ENCODE measurements around the gene CHST10.

Gene CHST10

DNA sequence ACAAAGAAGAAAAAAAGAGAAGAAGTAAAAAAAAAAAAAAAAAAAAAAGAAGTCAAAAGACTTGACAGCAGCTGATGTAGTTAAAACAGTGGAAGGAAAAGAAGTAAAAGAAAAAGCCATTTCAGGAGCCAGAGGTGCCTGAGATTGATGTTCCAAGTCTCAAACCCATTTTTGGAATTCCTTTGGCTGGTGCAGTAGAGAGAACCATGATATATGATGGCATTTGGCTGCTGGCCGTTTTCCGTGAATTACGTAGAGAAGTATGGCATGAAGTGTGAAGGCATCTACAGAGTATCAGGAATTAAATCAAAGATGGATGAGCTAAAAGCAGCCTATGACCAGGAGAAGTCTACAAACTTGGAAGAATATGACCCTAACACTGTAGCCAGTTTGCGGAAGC is 7.6 kb upstream of the CHST10 start:
- TF ChIP-seq MYC (IDR thresholded peaks at IDR 0.05; ENCODE audit: low read depth, low read length) = no peak
- TF ChIP-seq, protein P1, sequence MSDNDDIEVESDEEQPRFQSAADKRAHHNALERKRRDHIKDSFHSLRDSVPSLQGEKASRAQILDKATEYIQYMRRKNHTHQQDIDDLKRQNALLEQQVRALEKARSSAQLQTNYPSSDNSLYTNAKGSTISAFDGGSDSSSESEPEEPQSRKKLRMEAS (IDR thresholded peaks at IDR 0.05; ENCODE audit: low read depth, low read length) = no peak
- TF ChIP-seq, protein P2, sequence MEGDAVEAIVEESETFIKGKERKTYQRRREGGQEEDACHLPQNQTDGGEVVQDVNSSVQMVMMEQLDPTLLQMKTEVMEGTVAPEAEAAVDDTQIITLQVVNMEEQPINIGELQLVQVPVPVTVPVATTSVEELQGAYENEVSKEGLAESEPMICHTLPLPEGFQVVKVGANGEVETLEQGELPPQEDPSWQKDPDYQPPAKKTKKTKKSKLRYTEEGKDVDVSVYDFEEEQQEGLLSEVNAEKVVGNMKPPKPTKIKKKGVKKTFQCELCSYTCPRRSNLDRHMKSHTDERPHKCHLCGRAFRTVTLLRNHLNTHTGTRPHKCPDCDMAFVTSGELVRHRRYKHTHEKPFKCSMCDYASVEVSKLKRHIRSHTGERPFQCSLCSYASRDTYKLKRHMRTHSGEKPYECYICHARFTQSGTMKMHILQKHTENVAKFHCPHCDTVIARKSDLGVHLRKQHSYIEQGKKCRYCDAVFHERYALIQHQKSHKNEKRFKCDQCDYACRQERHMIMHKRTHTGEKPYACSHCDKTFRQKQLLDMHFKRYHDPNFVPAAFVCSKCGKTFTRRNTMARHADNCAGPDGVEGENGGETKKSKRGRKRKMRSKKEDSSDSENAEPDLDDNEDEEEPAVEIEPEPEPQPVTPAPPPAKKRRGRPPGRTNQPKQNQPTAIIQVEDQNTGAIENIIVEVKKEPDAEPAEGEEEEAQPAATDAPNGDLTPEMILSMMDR (IDR thresholded peaks at IDR 0.05; ENCODE audit: low read depth, low read length) = no peak
- TF ChIP-seq POLR2A (IDR thresholded peaks at IDR 0.05; ENCODE audit: extremely low read depth, insufficient read length) = no peak
- no peak overlapping the region for H3K4me3 ChIP-seq (ENCODE audit: low read depth, low read length)
- no peak for DNase-seq (ENCODE audit: low read depth)

DNA sequence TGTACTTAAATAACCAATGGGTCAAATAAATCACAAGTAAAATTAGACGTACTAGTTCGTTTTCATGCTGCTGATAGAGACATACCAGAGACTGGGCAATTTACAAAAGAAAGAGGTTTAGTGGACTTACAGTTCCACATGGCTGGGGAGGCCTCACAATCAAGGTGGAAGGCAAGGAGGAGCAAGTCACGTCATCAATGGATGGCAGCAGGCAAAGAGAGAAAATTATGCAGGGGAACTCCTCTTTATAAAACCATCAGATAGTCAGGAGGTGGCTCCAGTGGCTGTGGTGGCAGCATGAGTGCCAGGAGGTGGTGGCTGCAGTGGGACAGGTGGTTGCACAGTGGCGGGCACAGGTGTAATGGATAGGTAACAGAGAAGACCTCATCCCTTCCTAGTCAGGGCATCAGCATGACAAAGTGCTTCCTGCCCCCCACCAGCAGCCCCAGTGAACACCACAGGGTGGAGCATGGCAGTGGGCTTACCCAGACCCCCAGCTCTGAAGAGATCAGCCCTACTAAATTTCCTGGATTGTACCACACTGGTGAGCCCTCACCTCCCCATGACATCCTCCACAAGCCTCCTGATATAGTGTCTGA is 6.9 kb upstream of the CHST10 start:
- DNase-seq (ENCODE audit: low read depth) = no peak
- TF ChIP-seq MYC (IDR thresholded peaks at IDR 0.05; ENCODE audit: low read depth, low read length) = no peak
- TF ChIP-seq, protein P1 (IDR thresholded peaks at IDR 0.05; ENCODE audit: low read depth, low read length) = no peak
- TF ChIP-seq, protein P2 (IDR thresholded peaks at IDR 0.05; ENCODE audit: low read depth, low read length) = no peak
- no peak for TF ChIP-seq POLR2A (IDR thresholded peaks at IDR 0.05; ENCODE audit: extremely low read depth, insufficient read length)
- H3K4me3 ChIP-seq (ENCODE audit: low read depth, low read length) = no peak overlapping the region

DNA sequence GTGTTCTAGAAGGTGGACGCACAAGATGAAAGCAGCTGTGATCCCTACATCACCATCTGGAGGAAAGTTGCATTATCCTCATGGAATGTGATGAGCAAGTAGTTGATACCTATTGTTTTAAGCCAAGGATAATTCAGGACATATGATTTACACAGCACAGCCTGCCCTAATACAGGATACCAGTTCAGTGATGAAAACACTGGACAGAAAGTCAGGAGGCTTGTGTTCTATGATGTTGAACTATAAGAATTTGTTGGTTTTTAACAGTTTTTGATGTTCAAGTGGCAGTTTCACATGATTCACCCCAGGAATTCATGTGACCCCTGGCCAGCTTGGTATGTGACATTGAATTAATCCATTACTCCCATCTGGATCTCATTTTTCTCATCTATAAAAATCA is 6.2 kb upstream of the CHST10 start:
- DNase-seq (ENCODE audit: low read depth) = no peak
- no peak overlapping the region for H3K4me3 ChIP-seq (ENCODE audit: low read depth, low read length)
- no peak for TF ChIP-seq POLR2A (IDR thresholded peaks at IDR 0.05; ENCODE audit: extremely low read depth, insufficient read length)
- no peak for TF ChIP-seq MYC (IDR thresholded peaks at IDR 0.05; ENCODE audit: low read depth, low read length)
- TF ChIP-seq, protein P1 (IDR thresholded peaks at IDR 0.05; ENCODE audit: low read depth, low read length) = no peak
- TF ChIP-seq, protein P2 (IDR thresholded peaks at IDR 0.05; ENCODE audit: low read depth, low read length) = no peak

DNA sequence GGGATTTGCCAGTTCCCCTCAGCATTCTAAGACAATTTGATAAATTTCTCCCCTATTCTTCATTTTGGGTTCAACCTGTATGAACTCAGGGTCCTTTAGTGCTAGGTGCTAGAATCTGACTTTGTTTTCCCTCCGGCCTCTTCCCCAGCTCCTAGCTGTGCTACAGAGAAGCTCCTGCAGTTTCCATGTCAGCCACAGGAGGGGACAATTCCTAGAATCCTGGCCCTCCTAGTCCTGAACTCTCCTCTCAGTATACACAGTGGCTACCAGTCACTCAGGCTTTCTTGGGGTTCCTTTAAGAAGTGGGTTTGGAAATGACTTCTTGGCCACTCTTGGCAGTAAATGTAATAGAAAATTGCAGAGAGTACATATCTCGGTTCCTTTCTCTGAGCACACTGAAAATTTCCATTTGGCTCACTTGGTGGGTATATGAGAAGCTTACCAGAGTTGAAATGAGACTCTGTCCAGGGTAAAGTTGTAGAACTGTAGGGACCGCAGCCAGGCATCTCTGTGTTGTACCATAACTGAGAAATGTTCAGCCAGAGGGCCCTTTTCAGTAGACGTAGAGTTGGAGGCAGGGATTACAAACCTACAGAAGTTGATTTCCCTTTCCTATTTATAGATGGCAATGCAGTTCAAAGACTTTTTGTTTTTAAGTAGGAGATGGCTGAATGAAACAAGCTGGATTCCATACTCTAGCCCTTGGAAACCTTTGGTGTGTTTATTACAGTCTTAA is 5.0 kb upstream of the CHST10 start:
- TF ChIP-seq MYC (IDR thresholded peaks at IDR 0.05; ENCODE audit: low read depth, low read length) (no peak), POLR2A (IDR thresholded peaks at IDR 0.05; ENCODE audit: extremely low read depth, insufficient read length) (no peak)
- TF ChIP-seq, protein P2 (IDR thresholded peaks at IDR 0.05; ENCODE audit: low read depth, low read length) = peak; percentile 43
- TF ChIP-seq, protein P1 (IDR thresholded peaks at IDR 0.05; ENCODE audit: low read depth, low read length) = no peak
- DNase-seq (ENCODE audit: low read depth) = peak; percentile 29
- no peak overlapping the region for H3K4me3 ChIP-seq (ENCODE audit: low read depth, low read length)

DNA sequence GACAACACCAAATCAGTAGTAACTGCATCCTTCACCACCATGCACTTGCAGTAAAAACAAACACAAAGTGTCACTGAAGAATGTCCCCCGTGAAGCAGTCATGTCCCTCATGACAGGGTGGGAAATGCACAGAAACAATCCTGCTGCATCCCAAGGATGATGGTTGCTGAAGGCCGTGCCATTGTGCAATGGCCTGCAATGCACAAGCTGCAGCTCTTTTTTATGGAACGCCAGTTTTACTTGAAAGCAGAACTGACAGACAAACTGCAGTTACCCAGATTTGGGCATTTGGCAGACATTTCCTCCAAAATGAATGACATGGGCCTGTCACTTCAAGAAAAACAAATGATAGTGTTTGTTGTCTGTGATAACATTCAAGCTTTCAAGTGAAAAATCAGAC is 2.4 kb upstream of the CHST10 start:
- TF ChIP-seq POLR2A (IDR thresholded peaks at IDR 0.05; ENCODE audit: extremely low read depth, insufficient read length) (no peak), MYC (IDR thresholded peaks at IDR 0.05; ENCODE audit: low read depth, low read length) (no peak)
- TF ChIP-seq, protein P2 (IDR thresholded peaks at IDR 0.05; ENCODE audit: low read depth, low read length) = no peak
- TF ChIP-seq, protein P1 (IDR thresholded peaks at IDR 0.05; ENCODE audit: low read depth, low read length) = no peak
- DNase-seq (ENCODE audit: low read depth) = no peak
- H3K4me3 ChIP-seq (ENCODE audit: low read depth, low read length) = no peak overlapping the region

Measured in NB4 (cell line).